ENCODE data around the gene CPOX. TPM values are rescaled to one million over a fixed set of nuclear protein-coding genes. Genes with fewer than 3 reads are reported as not detected.

CPOX gene
- total and polyA plus RNA-seq, 10 of the 15 experiments (the other 5 are each of a cell fraction or from before 2014, with no cell fraction given): 40.7 to 72.6 (median 64.5) TPM

- TF ChIP-seq NKRF (conservative IDR thresholded peaks at IDR 0.05): no peak
- TF ChIP-seq SREBF1 (IDR thresholded peaks at IDR 0.05; ENCODE audit: low read length): no peak
- TF ChIP-seq RELA (IDR thresholded peaks at IDR 0.05; ENCODE audit: borderline replicate concordance, partially characterized antibody): no peak
- no peak for TF ChIP-seq CBX5 (IDR thresholded peaks at IDR 0.05; ENCODE audit: low read depth)
Measured at GRCh38 chr3:98557324-98558010, 35.9 kb downstream of the CPOX start (continued).

GRCh38 chr3:98556164-98557130 lies 37.0 kb downstream of the CPOX start:
- peak overlapping the region; percentile 58 for H3K4me3 ChIP-seq
- peak overlapping the region; percentile 99 for H3K4me2 ChIP-seq (ENCODE audit: control insufficient read depth, insufficient read depth)
- TF ChIP-seq TBL1XR1 (IDR thresholded peaks at IDR 0.05; ENCODE audit: low read depth, low read length): peak; percentile 85
- no peak for TF ChIP-seq PKNOX1 (IDR thresholded peaks at IDR 0.05)
- TF ChIP-seq SP1 (IDR thresholded peaks at IDR 0.05; ENCODE audit: low read depth, low read length): peak; percentile 91
- TF ChIP-seq ATF3 (IDR thresholded peaks at IDR 0.05; ENCODE audit: borderline replicate concordance, extremely low read depth, low read depth, low read length): no peak
- TF ChIP-seq ZNF687 (IDR thresholded peaks at IDR 0.05): peak; percentile 67
- peak; percentile 49; the same call in 1 of the 2 replicates for TF ChIP-seq POLR2A (IDR thresholded peaks at IDR 0.05; ENCODE audit: low read depth, low read length)

More at GRCh38 chr3:98556164-98557130, 37.0 kb downstream of the CPOX start:
- CTCF ChIA-PET: interaction anchor here (1.1 to 5.9 kb wide), 10 partner anchors 9 to 518 kb away, joined by 3 to 32 read pairs (median 6); partner anchors contain the start of gene GPR15
- SMC1A ChIA-PET (ENCODE audit: uncharacterized antibody, unreplicated experiment): interaction anchor here (1.0 to 23.6 kb wide), 12 partner anchors 5 to 188 kb away, joined by 3 to 603 read pairs (median 25); partner anchors contain the start of genes CLDND1 and GPR15
- Histone ChIP-seq H3K4me1 (ENCODE audit: control insufficient read depth, insufficient read depth, low read length) (peaks cover 20% of the 10 kb centered on the region), H2AFZ (ENCODE audit: control insufficient read depth, low read depth, low read length) (no peak overlapping the region), H3K27me3 (replicated peaks in 1 of 2; ENCODE audit: control insufficient read depth in 2 of 2, insufficient read depth in 2 of 2, low read length in 1 of 2) (no peaks in the 10 kb centered on the region), H3K9me3 (replicated peaks; ENCODE audit: control insufficient read depth, insufficient read depth, low read length) (no peaks in the 10 kb centered on the region; the same call in 2 of the 3 replicates), H3K79me2 (ENCODE audit: control insufficient read depth, insufficient read depth, low read length) (peaks cover 93% of the 10 kb centered on the region), H3K27ac (ENCODE audit: control insufficient read depth, insufficient read depth) (peak overlapping the region; percentile 100), H3K9ac (ENCODE audit: control insufficient read depth, insufficient read depth, low read length) (peak overlapping the region; percentile 94), H4K20me1 (ENCODE audit: control insufficient read depth, insufficient read depth) (no peaks in the 10 kb centered on the region), H3K36me3 (ENCODE audit: control insufficient read depth in 2 of 2, insufficient read depth in 2 of 2, low read length in 1 of 2) (no peaks in the 10 kb centered on the region)
- POLR2A ChIA-PET: interaction anchor here (0.6 to 23.2 kb wide), 12 partner anchors 9 to 179 kb away, joined by 3 to 350 read pairs (median 4); partner anchors contain the start of genes CLDND1, CPOX and GPR15
- intact Hi-C loops (cut with micrococcal nuclease; ENCODE audit: unreplicated experiment) (loop anchor here (1.0 to 10.0 kb wide), 6 partner anchors 8 to 858 kb away; partner anchors contain the start of gene CPOX), in situ Hi-C loops (cut with MboI) (no loop called here)
- 0% methylated on average over 7 of the region's 7 CpGs for WGBS (ENCODE audit: insufficient coverage, insufficient replicate concordance, low lambda C conversion rate, missing lambda C conversion rate)
- ATAC-seq (peak; percentile 55), FAIRE-seq (peak; percentile 69), DNase-seq (ENCODE audit: low read depth, low spot score) (peak; percentile 99)
- RAD21 ChIA-PET (ENCODE audit: unreplicated experiment): interaction anchor here (1.0 to 20.2 kb wide), 13 partner anchors 8 to 324 kb away, joined by 3 to 511 read pairs (median 5); partner anchors contain the start of genes CLDND1 and GPR15
- BruUV-seq (replicated peaks): TSS peak; percentile 66

Measured in GM12878 (cell line).